HFFc6 (cell line): ENCODE data around the gene CENPP. TPM values are rescaled to one million over a fixed set of nuclear protein-coding genes. Genes with fewer than 3 reads are reported as not detected.

Experiments
- DNase-seq: peaks from one replicate; pipeline ENCODE4 v3.0.0-alpha.2; 2018
- H3K27ac Mint-ChIP-seq: 2 replicates; pipeline ENCODE4 v1.8.0; 2020; ENCODE audit warnings: mild to moderate bottlenecking, mixed read lengths
- H3K27me3 Mint-ChIP-seq: 2 replicates; pipeline ENCODE4 v1.8.0; 2021; ENCODE audit warnings: mild to moderate bottlenecking, moderate library complexity, mixed read lengths; ENCODE audit not compliant: insufficient read depth
- H3K36me3 Mint-ChIP-seq: 2 replicates; pipeline ENCODE4 v1.8.0; 2021; ENCODE audit warnings: low read depth, mixed read lengths
- H3K4me1 Mint-ChIP-seq: 2 replicates; pipeline ENCODE4 v1.8.0; 2020; ENCODE audit warnings: low read depth, mixed read lengths
- H3K4me3 Mint-ChIP-seq: 2 replicates; pipeline ENCODE4 v1.8.0; 2020; ENCODE audit warnings: mild to moderate bottlenecking, moderate library complexity, mixed read lengths
- H3K9me3 Mint-ChIP-seq: 2 replicates; pipeline ENCODE4 v1.8.0; 2020; ENCODE audit warnings: mild to moderate bottlenecking, mixed read lengths
- CTCF ChIP-seq: fragments of 200-600 bp; sonication (generic); IDR thresholded peaks from 2 replicates; pipeline ENCODE4 v1.5.0; 2021; ENCODE audit warnings: antibody characterized with exemption, mild to moderate bottlenecking
- total RNA-seq, 6 experiments: library from RNA; stranded (reverse); fragmentation: NEBNext Ultra II Directional; extraction: Animal tissue kit (Norgen Biotek cat#: 25700); gene quantifications; 2 replicates in 1 of 6; 3 replicates in 5 of 6; pipeline ENCODE4 v1.2.3, GENCODE V29; 2021

The CENPP gene
- total RNA-seq, 6 experiments from 2014 or later: 3.0 to 7.0 (median 6.0) TPM

- no peak for DNase-seq
- no peak for TF ChIP-seq CTCF
- Mint-ChIP-seq H3K4me1 (peaks cover 7% of the 10 kb centered on the region), H3K4me3 (no peak overlapping the region), H3K36me3 (no peaks in the 10 kb centered on the region), H3K27me3 (no peaks in the 10 kb centered on the region; the same call in 1 of the 2 replicates), H3K9me3 (no peaks in the 10 kb centered on the region), H3K27ac (no peak overlapping the region)
Observed at GRCh38 chr9:92518199-92518598, 192.4 kb downstream of the CENPP start.

- no peak for TF ChIP-seq CTCF
- peaks cover 7% of the 10 kb centered on the region for H3K4me1 Mint-ChIP-seq
Observed at GRCh38 chr9:92520837-92521236, 195.1 kb downstream of the CENPP start.

GRCh38 chr9:92522983-92523970 lies 197.5 kb downstream of the CENPP start:
- no peaks in the 10 kb centered on the region for H3K4me1 Mint-ChIP-seq
- no peak for DNase-seq
- H3K27ac Mint-ChIP-seq: no peak overlapping the region
- H3K9me3 Mint-ChIP-seq: no peaks in the 10 kb centered on the region
- H3K4me3 Mint-ChIP-seq: no peak overlapping the region
- no peaks in the 10 kb centered on the region; the same call in 1 of the 2 replicates for H3K27me3 Mint-ChIP-seq
- TF ChIP-seq CTCF: no peak
- H3K36me3 Mint-ChIP-seq: no peaks in the 10 kb centered on the region

More at GRCh38 chr9:92520837-92521236, 195.1 kb downstream of the CENPP start:
- no peaks in the 10 kb centered on the region for H3K36me3 Mint-ChIP-seq
- H3K4me3 Mint-ChIP-seq: no peak overlapping the region
- no peaks in the 10 kb centered on the region for H3K9me3 Mint-ChIP-seq
- H3K27me3 Mint-ChIP-seq: no peaks in the 10 kb centered on the region; the same call in 1 of the 2 replicates
- no peak for DNase-seq
- no peak overlapping the region for H3K27ac Mint-ChIP-seq

GRCh38 chr9:92524881-92525280 lies 199.1 kb downstream of the CENPP start:
- no peak for DNase-seq
- Mint-ChIP-seq H3K27me3 (no peaks in the 10 kb centered on the region), H3K27ac (no peak overlapping the region), H3K4me3 (no peak overlapping the region), H3K9me3 (no peaks in the 10 kb centered on the region), H3K4me1 (no peaks in the 10 kb centered on the region), H3K36me3 (no peaks in the 10 kb centered on the region)
- no peak for TF ChIP-seq CTCF

- Mint-ChIP-seq H3K27me3 (no peaks in the 10 kb centered on the region), H3K36me3 (no peaks in the 10 kb centered on the region), H3K4me3 (no peak overlapping the region), H3K27ac (no peak overlapping the region), H3K9me3 (no peaks in the 10 kb centered on the region), H3K4me1 (no peaks in the 10 kb centered on the region)
- no peak for TF ChIP-seq CTCF
- DNase-seq: peak; percentile 67
Observed at GRCh38 chr9:92525306-92525705, 199.6 kb downstream of the CENPP start.
